B cell (primary cell): Measurements from ENCODE around the gene RNGTT. TPM values are rescaled to one million over a fixed set of nuclear protein-coding genes. Genes with fewer than 3 reads are reported as not detected.

Source experiments
- ATAC-seq: fragments of 200-7000 bp; cut with Tn5 transposase; one replicate; pipeline ENCODE4 v1.10.0; 2021; ENCODE audit warnings: low read depth, mild to moderate bottlenecking, moderate number of reproducible peaks, moderate library complexity
- CTCF ChIA-PET: fragments of 350-600 bp; sonication (Branson Sonifier 250); formaldehyde crosslinking; loops from one replicate; lab custom pipeline; 2021; ENCODE audit warnings: antibody characterized with exemption, inconsistent platforms; lab: Charles Lee
- POLR2A ChIA-PET: fragments of 350-600 bp; sonication (Branson Sonifier 250); formaldehyde crosslinking; loops from one replicate; lab custom pipeline; 2021; ENCODE audit warnings: antibody characterized with exemption; lab: Charles Lee
- DNase-seq: peaks from one replicate; pipeline ENCODE4 v3.0.0; 2013
- H2AFZ ChIP-seq: 2 replicates; pipeline ENCODE4 v1.6.1; 2012; ENCODE audit warnings: mild to moderate bottlenecking, low read depth, low read length; ENCODE audit not compliant: insufficient read depth, poor library complexity, severe bottlenecking
- H3K27ac ChIP-seq, 2 donors: 1 replicate in 1 of 2; 2 replicates in 1 of 2; pipeline ENCODE4 v1.5.1; 2012 to 2013; ENCODE audit warnings: low read length in 2 of 2, mild to moderate bottlenecking in 2 of 2, moderate library complexity in 1 of 2
- H3K27me3 ChIP-seq, 4 experiments: fragments of 200-600 bp in 1 of 4; sonication (generic) in 1 of 4; replicated peaks in 1 of 4; 1 replicate in 2 of 4; 2 replicates in 2 of 4; pipeline versions ENCODE4 v1.6.1 to v1.7.0; 2013 to 2016; ENCODE audit warnings: low read length in 3 of 4, mild to moderate bottlenecking in 2 of 4, mixed read lengths in 1 of 4, moderate library complexity in 1 of 4; ENCODE audit not compliant: insufficient read depth in 4 of 4, control insufficient read depth in 3 of 4; ENCODE audit errors: control extremely low read depth in 1 of 4
- H3K36me3 ChIP-seq, 2 experiments: replicated peaks in 1 of 2; 1 replicate in 1 of 2; 2 replicates in 1 of 2; pipeline versions ENCODE4 v1.6.1 to v1.7.1; 2013; ENCODE audit warnings: low read length in 1 of 2; ENCODE audit not compliant: insufficient read depth in 2 of 2, control insufficient read depth in 1 of 2; ENCODE audit errors: control extremely low read depth in 1 of 2, extremely low read depth in 1 of 2
- H3K4me1 ChIP-seq, 2 donors: fragments of 200-600 bp in 1 of 2; sonication (generic) in 1 of 2; 1 replicate in 1 of 2; 2 replicates in 1 of 2; pipeline versions ENCODE4 v1.5.1 to v1.6.1; 2013 to 2017; ENCODE audit warnings: low read length in 2 of 2; ENCODE audit not compliant: control insufficient read depth in 2 of 2, insufficient read depth in 2 of 2
- H3K4me2 ChIP-seq: replicated peaks from 2 replicates; pipeline ENCODE3; 2012; ENCODE audit warnings: mild to moderate bottlenecking, low read depth, low read length; ENCODE audit not compliant: poor library complexity, severe bottlenecking
- H3K4me3 ChIP-seq, 5 experiments: fragments of 200-600 bp in 1 of 5; sonication (generic) in 1 of 5; 1 replicate in 3 of 5; 2 replicates in 2 of 5; pipeline versions ENCODE4 v1.5.1 to v1.7.0; 2011 to 2016; ENCODE audit warnings: low read length in 4 of 5, mild to moderate bottlenecking in 4 of 5, low read depth in 2 of 5, control low read depth in 1 of 5, moderate library complexity in 1 of 5; ENCODE audit not compliant: insufficient read depth in 1 of 5; ENCODE audit errors: control extremely low read depth in 1 of 5, extremely low read depth in 1 of 5
- H3K79me2 ChIP-seq: fragments of 200-600 bp; sonication (generic); one replicate; pipeline ENCODE4 v1.6.0; 2016; ENCODE audit warnings: low read length; ENCODE audit not compliant: control insufficient read depth, insufficient read depth
- H3K9ac ChIP-seq: fragments of 200-600 bp; sonication (generic); 2 replicates; pipeline ENCODE4 v1.6.1; 2017; ENCODE audit warnings: mild to moderate bottlenecking, low read length, moderate library complexity
- H3K9me3 ChIP-seq, 3 donors: one replicate each; pipeline versions ENCODE4 v1.6.1 to v1.7.1; 2013; ENCODE audit warnings: low read length in 2 of 3; ENCODE audit not compliant: control insufficient read depth in 2 of 3, insufficient read depth in 1 of 3; ENCODE audit errors: control extremely low read depth in 1 of 3
- H4K20me1 ChIP-seq: 2 replicates; pipeline ENCODE4 v1.6.0; 2012; ENCODE audit warnings: mild to moderate bottlenecking, low read length; ENCODE audit not compliant: insufficient read depth, control insufficient read depth, poor library complexity, severe bottlenecking
- H3K27ac Mint-ChIP-seq: one replicate; pipeline ENCODE4 v1.8.0; 2021; ENCODE audit warnings: mixed read lengths
- H3K27me3 Mint-ChIP-seq: one replicate; pipeline ENCODE4 v1.8.0; 2021; ENCODE audit warnings: mixed read lengths
- H3K4me1 Mint-ChIP-seq: one replicate; pipeline ENCODE4 v1.8.0; 2021; ENCODE audit warnings: mixed read lengths
- H3K4me3 Mint-ChIP-seq: one replicate; pipeline ENCODE4 v1.8.0; 2021; ENCODE audit warnings: mixed read lengths
- H3K9me3 Mint-ChIP-seq: one replicate; pipeline ENCODE4 v1.8.0; 2022; ENCODE audit warnings: mixed read lengths; ENCODE audit not compliant: insufficient read depth
- EZH2 ChIP-seq: IDR thresholded peaks from 2 replicates; pipeline ENCODE4 v1.6.1; 2012; ENCODE audit warnings: borderline replicate concordance, low read depth, mild to moderate bottlenecking, moderate library complexity, low read length; ENCODE audit not compliant: insufficient read depth, poor library complexity, severe bottlenecking
- WGBS: methylation state at CpG from one replicate; pipeline ENCODE4 v1.1.5; 2013; ENCODE audit warnings: missing lambda C conversion rate; ENCODE audit not compliant: insufficient coverage; 5-methylcytosine and 5-hydroxymethylcytosine counted together
- intact Hi-C: fragments of 100-400 bp; cut with micrococcal nuclease; formaldehyde crosslinking; loops from one replicate; pipeline ENCODE4 v1.10.0; 2022
- polyA plus RNA-seq: library from polyadenylated mRNA; depleted of rRNA; stranded (reverse); fragments of >200 nt; gene quantifications from 2 replicates; pipeline ENCODE4 v1.2.3, GENCODE V29; 2012
- total RNA-seq, 2 donors: library from RNA; stranded (reverse); fragments of 120-200 nt in 1 of 2; gene quantifications; 1 replicate in 1 of 2; 2 replicates in 1 of 2; pipeline versions ENCODE4 v1.2.3 to v1.2.4, GENCODE V29; 2013 to 2022
- TF ChIP-seq, protein P1 (sequence below): fragments of 200-600 bp; IDR thresholded peaks from one replicate; pipeline ENCODE4 v1.8.0; 2022; ENCODE audit warnings: antibody characterized with exemption, mild to moderate bottlenecking

Gene RNGTT
- total and polyA plus RNA-seq, 2 donors (not counting 1 experiment from before 2014, with no cell fraction given): 10.8 to 29.1 TPM

DNA sequence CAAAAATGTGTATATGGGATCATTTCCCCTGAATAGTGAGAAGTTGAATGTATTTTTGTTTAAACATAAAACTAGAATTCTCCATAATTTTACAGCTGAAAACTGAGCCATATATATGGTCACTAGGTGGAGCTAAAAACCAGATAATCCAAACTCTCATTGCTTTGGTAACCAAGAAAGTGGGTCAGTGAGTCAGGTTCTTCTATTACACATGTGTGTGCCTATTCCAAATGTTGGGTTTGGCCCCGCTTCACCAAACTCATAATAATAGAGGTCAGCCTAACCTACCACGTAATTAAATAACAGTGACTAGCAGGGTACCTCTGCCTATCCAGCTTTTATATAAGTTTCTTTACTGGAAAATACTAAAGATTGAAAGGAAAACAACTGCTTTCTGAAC lies 19.3 kb upstream of the RNGTT start:
- CTCF ChIA-PET: interaction anchor here (0.6 to 6.6 kb wide), 43 partner anchors 8 to 1596 kb away, joined by 3 to 94 read pairs (median 4); partner anchors contain the start of genes ANKRD6, PM20D2, PNRC1 and RNGTT
- no peaks in the 10 kb centered on the region for H3K79me2 ChIP-seq
- ATAC-seq: peak; percentile 63
- no peak overlapping the region for H3K9ac ChIP-seq
- H3K4me3 ChIP-seq: no peak overlapping the region
- no peaks in the 10 kb centered on the region for H3K4me1 ChIP-seq
- Mint-ChIP-seq H3K9me3 (no peaks in the 10 kb centered on the region), H3K4me1 (no peaks in the 10 kb centered on the region), H3K27me3 (no peaks in the 10 kb centered on the region), H3K27ac (no peak overlapping the region), H3K4me3 (no peak overlapping the region)
- H2AFZ ChIP-seq: no peak overlapping the region
- no peaks in the 10 kb centered on the region for H3K9me3 ChIP-seq
- POLR2A ChIA-PET: interaction anchor here (1.6 kb wide), 1 partner anchor 97 kb away, joined by 4 read pairs; no protein-coding TSS in a partner anchor
- no peak overlapping the region for H3K4me2 ChIP-seq
- intact Hi-C loops: loop anchor here (1.0 to 5.0 kb wide), 5 partner anchors 100 to 628 kb away; partner anchors contain the start of genes PM20D2 and PNRC1
- no peaks in the 10 kb centered on the region for H4K20me1 ChIP-seq
- no peak overlapping the region for H3K27ac ChIP-seq
- no peaks in the 10 kb centered on the region for H3K36me3 ChIP-seq
- no CpG with 5 or more reads among the region's 2 CpGs for WGBS
- TF ChIP-seq, protein P1, sequence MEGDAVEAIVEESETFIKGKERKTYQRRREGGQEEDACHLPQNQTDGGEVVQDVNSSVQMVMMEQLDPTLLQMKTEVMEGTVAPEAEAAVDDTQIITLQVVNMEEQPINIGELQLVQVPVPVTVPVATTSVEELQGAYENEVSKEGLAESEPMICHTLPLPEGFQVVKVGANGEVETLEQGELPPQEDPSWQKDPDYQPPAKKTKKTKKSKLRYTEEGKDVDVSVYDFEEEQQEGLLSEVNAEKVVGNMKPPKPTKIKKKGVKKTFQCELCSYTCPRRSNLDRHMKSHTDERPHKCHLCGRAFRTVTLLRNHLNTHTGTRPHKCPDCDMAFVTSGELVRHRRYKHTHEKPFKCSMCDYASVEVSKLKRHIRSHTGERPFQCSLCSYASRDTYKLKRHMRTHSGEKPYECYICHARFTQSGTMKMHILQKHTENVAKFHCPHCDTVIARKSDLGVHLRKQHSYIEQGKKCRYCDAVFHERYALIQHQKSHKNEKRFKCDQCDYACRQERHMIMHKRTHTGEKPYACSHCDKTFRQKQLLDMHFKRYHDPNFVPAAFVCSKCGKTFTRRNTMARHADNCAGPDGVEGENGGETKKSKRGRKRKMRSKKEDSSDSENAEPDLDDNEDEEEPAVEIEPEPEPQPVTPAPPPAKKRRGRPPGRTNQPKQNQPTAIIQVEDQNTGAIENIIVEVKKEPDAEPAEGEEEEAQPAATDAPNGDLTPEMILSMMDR: peak; percentile 88
- TF ChIP-seq EZH2: no peak
- DNase-seq: peak; percentile 73
- H3K27me3 ChIP-seq: no peaks in the 10 kb centered on the region

- ATAC-seq: no peak
- CTCF ChIA-PET: interaction anchor here (0.8 kb wide), 1 partner anchor 9 kb away, joined by 4 read pairs; no protein-coding TSS in a partner anchor
- WGBS: 83% methylated on average over 3 of the region's 3 CpGs
Observed at GRCh38 chr6:88975369-88975768, 12.0 kb upstream of the RNGTT start.

More at GRCh38 chr6:88975369-88975768, 12.0 kb upstream of the RNGTT start:
- Histone ChIP-seq H3K4me3 (no peak overlapping the region), H3K27me3 (no peaks in the 10 kb centered on the region), H3K9me3 (no peaks in the 10 kb centered on the region), H3K4me1 (no peaks in the 10 kb centered on the region), H4K20me1 (no peaks in the 10 kb centered on the region), H3K36me3 (no peaks in the 10 kb centered on the region), H3K79me2 (no peaks in the 10 kb centered on the region), H3K9ac (no peak overlapping the region), H3K4me2 (no peak overlapping the region), H2AFZ (no peak overlapping the region), H3K27ac (no peak overlapping the region)
- no peaks in the 10 kb centered on the region for H3K9me3 Mint-ChIP-seq
- TF ChIP-seq, protein P1: no peak
- no peak for TF ChIP-seq EZH2
- no peak overlapping the region for H3K4me3 Mint-ChIP-seq
- DNase-seq: no peak
- no peak overlapping the region for H3K27ac Mint-ChIP-seq
- peaks cover 3% of the 10 kb centered on the region for H3K27me3 Mint-ChIP-seq
- POLR2A ChIA-PET: no interaction called here
- intact Hi-C loops: no loop called here
- no peaks in the 10 kb centered on the region for H3K4me1 Mint-ChIP-seq
